GM23338 (cell line): ENCODE measurements around the gene FCHO2.

Experiments used
- CTCF ChIP-seq, 2 experiments: fragments of 200-600 bp in 1 of 2; sonication (generic) in 1 of 2; conservative IDR thresholded peaks; 2 replicates each; pipeline versions ENCODE4 v1.5.1 to v1.6.1; 2016 to 2017; ENCODE audit warnings: antibody characterized with exemption in 2 of 2, low read depth in 2 of 2, mild to moderate bottlenecking in 2 of 2, moderate library complexity in 1 of 2
- EZH2 ChIP-seq: fragments of 200-600 bp; sonication (generic); IDR thresholded peaks from one replicate; pipeline ENCODE4 v1.8.0; 2017; ENCODE audit warnings: antibody characterized with exemption, mild to moderate bottlenecking, low read depth; ENCODE audit not compliant: unreplicated experiment
- JUNB ChIP-seq: IDR thresholded peaks from one replicate; pipeline ENCODE4 v1.6.1; 2016; ENCODE audit warnings: antibody characterized with exemption; ENCODE audit not compliant: unreplicated experiment
- TF ChIP-seq, protein P1 (sequence below): IDR thresholded peaks from one replicate; pipeline ENCODE4 v1.6.1; 2018; ENCODE audit warnings: antibody characterized with exemption; ENCODE audit not compliant: unreplicated experiment

- no peak for TF ChIP-seq CTCF (conservative IDR thresholded peaks at IDR 0.05; ENCODE audit: low read depth in 2 of 2)
- TF ChIP-seq, protein P1, sequence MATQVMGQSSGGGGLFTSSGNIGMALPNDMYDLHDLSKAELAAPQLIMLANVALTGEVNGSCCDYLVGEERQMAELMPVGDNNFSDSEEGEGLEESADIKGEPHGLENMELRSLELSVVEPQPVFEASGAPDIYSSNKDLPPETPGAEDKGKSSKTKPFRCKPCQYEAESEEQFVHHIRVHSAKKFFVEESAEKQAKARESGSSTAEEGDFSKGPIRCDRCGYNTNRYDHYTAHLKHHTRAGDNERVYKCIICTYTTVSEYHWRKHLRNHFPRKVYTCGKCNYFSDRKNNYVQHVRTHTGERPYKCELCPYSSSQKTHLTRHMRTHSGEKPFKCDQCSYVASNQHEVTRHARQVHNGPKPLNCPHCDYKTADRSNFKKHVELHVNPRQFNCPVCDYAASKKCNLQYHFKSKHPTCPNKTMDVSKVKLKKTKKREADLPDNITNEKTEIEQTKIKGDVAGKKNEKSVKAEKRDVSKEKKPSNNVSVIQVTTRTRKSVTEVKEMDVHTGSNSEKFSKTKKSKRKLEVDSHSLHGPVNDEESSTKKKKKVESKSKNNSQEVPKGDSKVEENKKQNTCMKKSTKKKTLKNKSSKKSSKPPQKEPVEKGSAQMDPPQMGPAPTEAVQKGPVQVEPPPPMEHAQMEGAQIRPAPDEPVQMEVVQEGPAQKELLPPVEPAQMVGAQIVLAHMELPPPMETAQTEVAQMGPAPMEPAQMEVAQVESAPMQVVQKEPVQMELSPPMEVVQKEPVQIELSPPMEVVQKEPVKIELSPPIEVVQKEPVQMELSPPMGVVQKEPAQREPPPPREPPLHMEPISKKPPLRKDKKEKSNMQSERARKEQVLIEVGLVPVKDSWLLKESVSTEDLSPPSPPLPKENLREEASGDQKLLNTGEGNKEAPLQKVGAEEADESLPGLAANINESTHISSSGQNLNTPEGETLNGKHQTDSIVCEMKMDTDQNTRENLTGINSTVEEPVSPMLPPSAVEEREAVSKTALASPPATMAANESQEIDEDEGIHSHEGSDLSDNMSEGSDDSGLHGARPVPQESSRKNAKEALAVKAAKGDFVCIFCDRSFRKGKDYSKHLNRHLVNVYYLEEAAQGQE = no peak
- no peak for TF ChIP-seq EZH2
- TF ChIP-seq JUNB = no peak
Observed at GRCh38 chr5:72921886-72922285, 34.0 kb upstream of the FCHO2 start.
